Measurements from ENCODE around the gene CDK8. TPM values are rescaled to one million over a fixed set of nuclear protein-coding genes. Genes with fewer than 3 reads are reported as not detected.

The CDK8 gene
- total RNA-seq, 1 donor from 2014 or later, result 11.2 TPM

GRCh38 chr13:26343816-26344215 lies 89.9 kb downstream of the CDK8 start:
- Histone ChIP-seq H3K36me3 (peaks cover 2% of the 10 kb centered on the region), H3K4me1 (no peaks in the 10 kb centered on the region), H3K27ac (no peak overlapping the region), H3K4me3 (no peak overlapping the region), H3K9me3 (no peaks in the 10 kb centered on the region), H3K27me3 (no peaks in the 10 kb centered on the region)
- DNase-seq, result no peak
- ATAC-seq, result no peak
- intact Hi-C loops (cut with DNase I), result no loop called here
- TF ChIP-seq, protein P1, sequence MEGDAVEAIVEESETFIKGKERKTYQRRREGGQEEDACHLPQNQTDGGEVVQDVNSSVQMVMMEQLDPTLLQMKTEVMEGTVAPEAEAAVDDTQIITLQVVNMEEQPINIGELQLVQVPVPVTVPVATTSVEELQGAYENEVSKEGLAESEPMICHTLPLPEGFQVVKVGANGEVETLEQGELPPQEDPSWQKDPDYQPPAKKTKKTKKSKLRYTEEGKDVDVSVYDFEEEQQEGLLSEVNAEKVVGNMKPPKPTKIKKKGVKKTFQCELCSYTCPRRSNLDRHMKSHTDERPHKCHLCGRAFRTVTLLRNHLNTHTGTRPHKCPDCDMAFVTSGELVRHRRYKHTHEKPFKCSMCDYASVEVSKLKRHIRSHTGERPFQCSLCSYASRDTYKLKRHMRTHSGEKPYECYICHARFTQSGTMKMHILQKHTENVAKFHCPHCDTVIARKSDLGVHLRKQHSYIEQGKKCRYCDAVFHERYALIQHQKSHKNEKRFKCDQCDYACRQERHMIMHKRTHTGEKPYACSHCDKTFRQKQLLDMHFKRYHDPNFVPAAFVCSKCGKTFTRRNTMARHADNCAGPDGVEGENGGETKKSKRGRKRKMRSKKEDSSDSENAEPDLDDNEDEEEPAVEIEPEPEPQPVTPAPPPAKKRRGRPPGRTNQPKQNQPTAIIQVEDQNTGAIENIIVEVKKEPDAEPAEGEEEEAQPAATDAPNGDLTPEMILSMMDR (IDR thresholded peaks at IDR 0.05), result no peak

- peaks cover 13% of the 10 kb centered on the region for H3K36me3 ChIP-seq
- no peak overlapping the region for H3K27ac ChIP-seq
- intact Hi-C loops (cut with DNase I), result no loop called here
- no peaks in the 10 kb centered on the region for H3K4me1 ChIP-seq
- DNase-seq (no peak), ATAC-seq (no peak)
- no peaks in the 10 kb centered on the region for H3K9me3 ChIP-seq
- H3K4me3 ChIP-seq, result no peak overlapping the region
- TF ChIP-seq, protein P1 (IDR thresholded peaks at IDR 0.05), result no peak
- no peaks in the 10 kb centered on the region for H3K27me3 ChIP-seq
Measured at GRCh38 chr13:26344980-26345379, 91.1 kb downstream of the CDK8 start.

DNA sequence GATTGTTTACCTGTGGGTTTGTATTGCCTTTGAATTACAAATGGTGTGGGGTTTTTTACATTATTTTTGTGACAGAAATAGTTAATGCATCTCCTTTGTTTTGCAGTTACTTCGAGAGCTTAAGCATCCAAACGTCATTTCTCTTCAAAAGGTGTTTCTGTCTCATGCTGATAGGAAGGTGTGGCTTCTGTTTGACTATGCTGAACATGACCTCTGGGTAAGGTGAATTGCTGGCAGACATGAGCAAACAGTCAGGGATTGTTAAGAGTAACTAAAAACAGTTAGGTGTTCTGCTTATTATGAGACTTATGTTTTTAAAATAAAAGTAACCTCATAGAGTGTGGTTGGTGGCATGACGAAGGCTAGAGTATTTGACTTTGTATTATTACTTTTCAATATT lies 95.0 kb downstream of the CDK8 start:
- H3K9me3 ChIP-seq, result no peaks in the 10 kb centered on the region
- TF ChIP-seq, protein P1 (IDR thresholded peaks at IDR 0.05), result no peak
- peaks cover 23% of the 10 kb centered on the region for H3K36me3 ChIP-seq
- ATAC-seq (peak; percentile 50), DNase-seq (no peak)
- intact Hi-C loops (cut with DNase I), result no loop called here
- no peak overlapping the region for H3K4me3 ChIP-seq
- no peaks in the 10 kb centered on the region for H3K27me3 ChIP-seq
- no peaks in the 10 kb centered on the region for H3K4me1 ChIP-seq
- no peak overlapping the region for H3K27ac ChIP-seq

GRCh38 chr13:26362261-26362660 lies 108.3 kb downstream of the CDK8 start:
- intact Hi-C loops (cut with DNase I), result no loop called here
- Histone ChIP-seq H3K27me3 (no peaks in the 10 kb centered on the region), H3K4me1 (no peaks in the 10 kb centered on the region), H3K27ac (no peak overlapping the region), H3K4me3 (no peak overlapping the region), H3K36me3 (no peaks in the 10 kb centered on the region), H3K9me3 (no peaks in the 10 kb centered on the region)
- ATAC-seq (no peak), DNase-seq (no peak)
- TF ChIP-seq, protein P1 (IDR thresholded peaks at IDR 0.05), result no peak

DNA sequence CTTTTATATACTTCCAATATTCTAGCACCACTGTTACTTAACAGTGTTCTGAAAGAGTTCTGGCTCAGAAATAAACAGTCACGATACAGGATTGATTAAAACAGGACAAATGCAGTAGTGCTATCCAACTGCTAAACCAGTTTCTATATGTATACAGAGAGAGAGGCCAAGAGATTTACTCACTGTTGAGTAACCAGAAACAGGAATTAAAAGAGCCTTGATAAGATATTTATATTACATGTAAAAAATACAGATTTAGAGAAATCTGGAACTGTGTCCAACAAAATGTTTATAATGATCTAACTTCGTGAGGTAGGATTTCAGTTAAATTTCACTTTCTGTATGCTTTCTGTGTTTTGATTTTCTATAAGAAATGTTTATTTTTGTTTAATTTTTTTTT lies 116.6 kb downstream of the CDK8 start:
- Histone ChIP-seq H3K27ac (no peak overlapping the region), H3K9me3 (no peaks in the 10 kb centered on the region), H3K27me3 (no peaks in the 10 kb centered on the region), H3K36me3 (no peaks in the 10 kb centered on the region), H3K4me1 (no peaks in the 10 kb centered on the region), H3K4me3 (no peak overlapping the region)
- DNase-seq, result no peak
- ATAC-seq, result no peak
- intact Hi-C loops (cut with DNase I), result no loop called here
- TF ChIP-seq, protein P1 (IDR thresholded peaks at IDR 0.05), result no peak

DNA sequence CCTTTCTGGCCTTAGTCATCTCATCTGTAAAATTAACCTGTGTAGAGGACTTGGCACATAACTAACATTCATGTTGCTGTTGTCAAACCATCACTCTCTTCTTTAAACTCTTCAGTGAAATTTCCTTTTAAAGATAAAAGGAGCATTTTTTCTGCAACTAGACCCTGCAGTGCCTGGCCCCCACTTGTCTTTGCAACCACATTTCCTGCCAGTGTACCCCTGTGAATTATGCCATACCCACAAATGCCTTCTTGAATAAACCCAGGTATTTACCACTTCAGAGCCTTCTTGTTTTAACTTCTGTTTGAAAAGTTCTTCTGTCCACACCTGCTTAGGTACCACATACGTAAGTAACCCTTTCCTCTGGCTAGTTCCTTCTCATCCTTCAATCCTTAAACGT lies 118.8 kb downstream of the CDK8 start:
- TF ChIP-seq, protein P1 (IDR thresholded peaks at IDR 0.05), result no peak
- DNase-seq (no peak), ATAC-seq (no peak)
- no peaks in the 10 kb centered on the region for H3K9me3 ChIP-seq
- no peaks in the 10 kb centered on the region for H3K36me3 ChIP-seq
- H3K27ac ChIP-seq, result no peak overlapping the region
- no peak overlapping the region for H3K4me3 ChIP-seq
- intact Hi-C loops (cut with DNase I), result no loop called here
- H3K4me1 ChIP-seq, result no peaks in the 10 kb centered on the region
- no peaks in the 10 kb centered on the region for H3K27me3 ChIP-seq

Data from upper lobe of right lung (tissue), 1 donor.